ENCODE measurements around the gene APRT.

APRT gene

DNA sequence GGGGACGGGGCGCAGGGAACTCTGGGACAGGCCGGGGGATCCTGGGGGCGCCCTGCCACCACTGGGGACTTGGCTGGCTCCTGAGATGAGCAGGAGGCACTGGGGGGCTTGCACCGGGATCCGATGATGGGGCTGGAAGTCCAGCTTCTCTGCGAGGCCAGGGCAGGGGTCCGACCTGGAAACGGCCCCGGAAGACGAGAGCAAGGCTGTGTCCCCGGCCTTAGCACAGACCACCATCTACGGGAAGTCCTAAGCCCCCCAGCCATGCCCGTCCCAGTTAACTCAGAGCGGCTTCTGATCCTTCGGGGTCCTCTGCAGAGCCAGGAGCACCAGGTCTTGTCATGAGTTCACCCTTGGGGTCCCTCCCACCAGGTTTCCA, 7.6 kb downstream of the APRT start:
- DNase-seq (ENCODE audit: low read depth), result no peak
- TF ChIP-seq, protein P1, sequence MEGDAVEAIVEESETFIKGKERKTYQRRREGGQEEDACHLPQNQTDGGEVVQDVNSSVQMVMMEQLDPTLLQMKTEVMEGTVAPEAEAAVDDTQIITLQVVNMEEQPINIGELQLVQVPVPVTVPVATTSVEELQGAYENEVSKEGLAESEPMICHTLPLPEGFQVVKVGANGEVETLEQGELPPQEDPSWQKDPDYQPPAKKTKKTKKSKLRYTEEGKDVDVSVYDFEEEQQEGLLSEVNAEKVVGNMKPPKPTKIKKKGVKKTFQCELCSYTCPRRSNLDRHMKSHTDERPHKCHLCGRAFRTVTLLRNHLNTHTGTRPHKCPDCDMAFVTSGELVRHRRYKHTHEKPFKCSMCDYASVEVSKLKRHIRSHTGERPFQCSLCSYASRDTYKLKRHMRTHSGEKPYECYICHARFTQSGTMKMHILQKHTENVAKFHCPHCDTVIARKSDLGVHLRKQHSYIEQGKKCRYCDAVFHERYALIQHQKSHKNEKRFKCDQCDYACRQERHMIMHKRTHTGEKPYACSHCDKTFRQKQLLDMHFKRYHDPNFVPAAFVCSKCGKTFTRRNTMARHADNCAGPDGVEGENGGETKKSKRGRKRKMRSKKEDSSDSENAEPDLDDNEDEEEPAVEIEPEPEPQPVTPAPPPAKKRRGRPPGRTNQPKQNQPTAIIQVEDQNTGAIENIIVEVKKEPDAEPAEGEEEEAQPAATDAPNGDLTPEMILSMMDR (IDR thresholded peaks at IDR 0.05; ENCODE audit: insufficient read depth, low read depth, low read length, missing control alignments), result no peak
- H3K4me3 ChIP-seq (ENCODE audit: low read depth, low read length), result peak overlapping the region; percentile 64

GRCh38 chr16:88803264-88803987, 8.3 kb downstream of the APRT start, which contains the start of gene CDT1:
Gene CDT1 (plus strand): TSS chr16:88803789. CDS start chr16:88803832, 43 bp downstream.
- peak within 1 kb of the TSS; percentile 64 for H3K4me3 ChIP-seq (ENCODE audit: low read depth, low read length)
- peak; percentile 89 for DNase-seq (ENCODE audit: low read depth)
- TF ChIP-seq, protein P1 (IDR thresholded peaks at IDR 0.05; ENCODE audit: insufficient read depth, low read depth, low read length, missing control alignments), result no peak

DNA sequence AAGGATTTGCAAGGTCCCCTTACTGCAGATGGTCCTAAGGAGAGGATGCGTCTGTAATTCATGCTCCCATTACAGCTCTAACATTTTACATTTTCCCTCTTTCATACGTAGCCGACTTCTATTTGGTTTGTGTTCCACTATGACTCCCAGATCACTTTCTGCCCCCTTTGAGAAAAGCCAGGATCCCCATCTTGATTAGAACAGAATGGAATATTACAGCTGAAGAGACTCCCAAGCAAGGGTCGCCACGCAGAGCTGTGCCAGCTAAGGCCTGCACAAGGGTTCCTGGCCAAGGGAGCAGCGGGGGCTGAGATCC, 11.5 kb downstream of the APRT start:
- no peak overlapping the region for H3K4me3 ChIP-seq (ENCODE audit: low read depth, low read length)
- TF ChIP-seq, protein P1 (IDR thresholded peaks at IDR 0.05; ENCODE audit: insufficient read depth, low read depth, low read length, missing control alignments), result no peak
- no peak for DNase-seq (ENCODE audit: low read depth)

DNA sequence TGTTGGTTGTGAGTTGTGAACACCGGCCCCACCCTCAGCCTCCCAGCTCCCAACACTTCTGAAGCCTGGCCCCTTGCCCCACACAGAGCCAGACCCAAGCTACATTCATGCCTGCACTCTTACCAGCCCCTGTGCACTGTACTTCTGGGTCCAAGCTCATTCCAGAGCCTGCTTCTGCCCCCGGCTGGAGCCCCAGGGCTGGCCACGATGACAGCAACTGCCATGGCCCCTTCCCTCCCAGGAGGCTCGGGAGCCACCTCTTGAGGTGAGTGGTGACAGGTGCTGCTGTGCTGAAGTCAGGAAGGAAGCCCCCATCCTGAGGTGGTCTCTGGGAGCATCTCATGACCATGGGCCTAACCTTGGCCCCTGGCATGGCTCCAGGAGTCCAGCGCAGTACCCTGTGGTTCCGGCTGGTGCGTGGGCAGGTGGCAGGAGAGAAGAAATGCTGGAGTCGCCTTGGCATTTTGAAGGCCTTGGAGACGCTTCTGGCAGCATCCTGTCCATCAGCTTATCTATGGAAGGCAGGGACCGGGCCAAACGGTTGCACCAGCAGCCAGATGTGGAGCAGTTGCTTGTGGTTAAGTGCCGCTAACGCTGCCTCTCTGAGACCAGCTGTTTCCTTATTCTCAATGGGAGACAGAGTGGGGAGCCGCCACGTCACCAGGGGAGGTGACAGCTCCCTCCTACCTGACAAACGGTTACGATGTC, 12.0 kb downstream of the APRT start:
- TF ChIP-seq, protein P1 (IDR thresholded peaks at IDR 0.05; ENCODE audit: insufficient read depth, low read depth, low read length, missing control alignments), result no peak
- no peak overlapping the region for H3K4me3 ChIP-seq (ENCODE audit: low read depth, low read length)
- DNase-seq (ENCODE audit: low read depth), result no peak

- TF ChIP-seq, protein P1 (IDR thresholded peaks at IDR 0.05; ENCODE audit: insufficient read depth, low read depth, low read length, missing control alignments), result no peak
- DNase-seq (ENCODE audit: low read depth), result peak; percentile 49
- H3K4me3 ChIP-seq (ENCODE audit: low read depth, low read length), result no peak overlapping the region
Measured at GRCh38 chr16:88798772-88799455, 12.8 kb downstream of the APRT start.

GRCh38 chr16:88798073-88798472, 13.7 kb downstream of the APRT start:
- TF ChIP-seq, protein P1 (IDR thresholded peaks at IDR 0.05; ENCODE audit: insufficient read depth, low read depth, low read length, missing control alignments), result no peak
- DNase-seq (ENCODE audit: low read depth), result no peak
- H3K4me3 ChIP-seq (ENCODE audit: low read depth, low read length), result no peak overlapping the region

All from GM12865 (cell line).